GM12873 (cell line): ENCODE measurements around the gene GSTA4.

Source experiments
- CTCF ChIP-seq: IDR thresholded peaks from 2 replicates; pipeline ENCODE4 v1.5.1; 2012; ENCODE audit warnings: low read depth, mild to moderate bottlenecking, moderate library complexity, low read length, control low read depth; ENCODE audit not compliant: insufficient read depth; ENCODE audit errors: missing control alignments

Gene GSTA4

GRCh38 chr6:53038141-53038540 is 43.1 kb upstream of the GSTA4 start:
- TF ChIP-seq CTCF = no peak

GRCh38 chr6:53035549-53036213 is 40.6 kb upstream of the GSTA4 start:
- TF ChIP-seq CTCF = no peak

- no peak for TF ChIP-seq CTCF
Measured at GRCh38 chr6:53033764-53034163, 38.7 kb upstream of the GSTA4 start.

- TF ChIP-seq CTCF = no peak
Measured at GRCh38 chr6:53032849-53033248, 37.8 kb upstream of the GSTA4 start.

GRCh38 chr6:53031281-53031680 is 36.2 kb upstream of the GSTA4 start:
- TF ChIP-seq CTCF = no peak

- TF ChIP-seq CTCF = no peak
Measured at GRCh38 chr6:53029761-53030160, 34.7 kb upstream of the GSTA4 start.

GRCh38 chr6:53029257-53029656 is 34.2 kb upstream of the GSTA4 start:
- TF ChIP-seq CTCF = no peak
